ENCODE data around the gene LRRC63. TPM values are rescaled to one million over a fixed set of nuclear protein-coding genes. Genes with fewer than 3 reads are reported as not detected.
"Not testable (repeated sequence)": the region's sequence is repeated elsewhere in the genome, so short reads cannot be mapped to it uniquely, and the experiment has no call there.

The LRRC63 gene
- total RNA-seq, 1 experiment from 2014 or later = 0.82 TPM

DNA sequence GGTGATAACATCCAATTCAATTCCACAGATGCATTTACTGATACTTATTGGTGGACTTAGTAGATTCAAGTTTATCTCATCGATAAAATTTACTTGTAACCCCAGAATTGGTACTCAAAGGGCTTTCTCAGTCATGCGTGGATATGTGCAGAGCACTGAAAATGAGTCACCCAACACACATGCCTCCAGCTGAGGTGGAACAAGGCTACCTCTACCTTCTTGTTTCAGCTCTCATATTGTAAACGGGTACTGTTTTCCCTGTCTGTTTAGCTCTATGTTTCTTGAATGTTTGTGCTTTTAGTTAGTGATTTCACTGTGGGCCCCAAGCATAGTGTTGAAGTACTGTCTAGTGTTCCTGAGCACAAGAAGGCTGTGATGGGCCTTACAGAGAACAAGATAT, 1.5 kb downstream of the LRRC63 start:
- intact Hi-C loops (cut with micrococcal nuclease; ENCODE audit: unreplicated experiment) = no loop called here
- CTCF ChIA-PET = no interaction called here
- no peak for DNase-seq (ENCODE audit: low spot score)
- TF ChIP-seq, protein P1, sequence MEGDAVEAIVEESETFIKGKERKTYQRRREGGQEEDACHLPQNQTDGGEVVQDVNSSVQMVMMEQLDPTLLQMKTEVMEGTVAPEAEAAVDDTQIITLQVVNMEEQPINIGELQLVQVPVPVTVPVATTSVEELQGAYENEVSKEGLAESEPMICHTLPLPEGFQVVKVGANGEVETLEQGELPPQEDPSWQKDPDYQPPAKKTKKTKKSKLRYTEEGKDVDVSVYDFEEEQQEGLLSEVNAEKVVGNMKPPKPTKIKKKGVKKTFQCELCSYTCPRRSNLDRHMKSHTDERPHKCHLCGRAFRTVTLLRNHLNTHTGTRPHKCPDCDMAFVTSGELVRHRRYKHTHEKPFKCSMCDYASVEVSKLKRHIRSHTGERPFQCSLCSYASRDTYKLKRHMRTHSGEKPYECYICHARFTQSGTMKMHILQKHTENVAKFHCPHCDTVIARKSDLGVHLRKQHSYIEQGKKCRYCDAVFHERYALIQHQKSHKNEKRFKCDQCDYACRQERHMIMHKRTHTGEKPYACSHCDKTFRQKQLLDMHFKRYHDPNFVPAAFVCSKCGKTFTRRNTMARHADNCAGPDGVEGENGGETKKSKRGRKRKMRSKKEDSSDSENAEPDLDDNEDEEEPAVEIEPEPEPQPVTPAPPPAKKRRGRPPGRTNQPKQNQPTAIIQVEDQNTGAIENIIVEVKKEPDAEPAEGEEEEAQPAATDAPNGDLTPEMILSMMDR (conservative IDR thresholded peaks at IDR 0.05; ENCODE audit: low read depth, low read length) = no peak
- TF ChIP-seq EZH2 (IDR thresholded peaks at IDR 0.05; ENCODE audit: borderline replicate concordance, low read depth, low read length, poor library complexity, severe bottlenecking) = no peak
- no peaks in the 10 kb centered on the region for H3K27me3 ChIP-seq (replicated peaks; ENCODE audit: insufficient read depth, low read depth, low read length, poor library complexity)
- H3K4me1 ChIP-seq (ENCODE audit: insufficient read depth, low read length, poor library complexity, severe bottlenecking) = peaks cover 16% of the 10 kb centered on the region
- no peak overlapping the region for H3K4me3 ChIP-seq (ENCODE audit: low read depth, low read length, poor library complexity, severe bottlenecking)
- no peaks in the 10 kb centered on the region for H3K9me3 ChIP-seq (ENCODE audit: low read depth, low read length, poor library complexity, severe bottlenecking)
- H3K36me3 ChIP-seq (ENCODE audit: insufficient read depth, low read length, poor library complexity, severe bottlenecking) = no peaks in the 10 kb centered on the region
- no TSS peak for BruUV-seq (replicated peaks)
- POLR2A ChIA-PET (ENCODE audit: low non-redundant PET) = interaction anchor here (0.6 kb wide), 1 partner anchor 898 kb away, joined by 3 read pairs; no protein-coding TSS in a partner anchor
- H3K27ac ChIP-seq (ENCODE audit: low read depth, low read length, poor library complexity, severe bottlenecking) = no peak overlapping the region

DNA sequence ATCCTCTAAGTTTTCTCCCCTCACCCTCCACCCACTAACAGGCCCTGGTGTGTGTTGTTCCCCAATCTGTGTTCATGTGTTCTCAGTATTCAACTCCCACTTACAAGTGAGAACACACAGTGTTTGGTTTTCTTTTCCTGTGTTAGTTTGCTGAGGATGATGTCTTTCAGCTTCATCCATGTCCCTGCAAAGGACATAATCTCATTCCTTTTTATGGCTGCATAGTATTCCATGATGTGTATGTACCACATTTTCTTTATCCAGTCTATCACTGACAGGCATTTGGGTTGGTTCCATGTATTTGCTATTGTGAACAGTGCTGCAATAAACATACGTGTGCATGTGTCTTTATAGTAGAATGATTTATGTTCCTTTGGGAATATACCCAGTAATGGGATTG, 3.0 kb downstream of the LRRC63 start:
- H3K27me3 ChIP-seq (replicated peaks; ENCODE audit: insufficient read depth, low read depth, low read length, poor library complexity); intact Hi-C loops (cut with micrococcal nuclease; ENCODE audit: unreplicated experiment); CTCF ChIA-PET; H3K27ac ChIP-seq (ENCODE audit: low read depth, low read length, poor library complexity, severe bottlenecking); BruUV-seq (replicated peaks); H3K4me1 ChIP-seq (ENCODE audit: insufficient read depth, low read length, poor library complexity, severe bottlenecking); H3K36me3 ChIP-seq (ENCODE audit: insufficient read depth, low read length, poor library complexity, severe bottlenecking); POLR2A ChIA-PET (ENCODE audit: low non-redundant PET); H3K9me3 ChIP-seq (ENCODE audit: low read depth, low read length, poor library complexity, severe bottlenecking); H3K4me3 ChIP-seq (ENCODE audit: low read depth, low read length, poor library complexity, severe bottlenecking); DNase-seq (ENCODE audit: low spot score): not testable (repeated sequence)

DNA sequence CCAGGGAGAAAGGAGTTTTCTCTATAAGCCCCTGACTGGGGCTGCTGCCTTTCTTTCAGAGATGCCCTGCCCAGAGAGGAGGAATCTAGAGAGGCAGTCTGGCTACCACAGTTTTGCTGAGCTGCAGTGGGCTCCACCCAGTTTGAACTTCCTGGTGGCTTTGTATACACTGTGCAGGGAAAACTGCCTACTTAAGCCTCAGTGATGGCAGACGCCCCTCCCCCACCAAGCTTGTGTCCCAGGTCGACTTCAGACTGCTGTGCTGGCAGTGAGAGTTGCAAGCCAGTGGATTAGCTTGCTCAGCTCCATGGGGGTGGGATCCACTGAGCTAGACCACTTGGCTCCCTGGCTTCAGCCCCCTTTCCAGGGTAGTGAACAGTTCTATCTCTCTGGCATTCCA, 8.5 kb downstream of the LRRC63 start:
- H3K27ac ChIP-seq (ENCODE audit: low read depth, low read length, poor library complexity, severe bottlenecking); H3K4me1 ChIP-seq (ENCODE audit: insufficient read depth, low read length, poor library complexity, severe bottlenecking); CTCF ChIA-PET; POLR2A ChIA-PET (ENCODE audit: low non-redundant PET); H3K36me3 ChIP-seq (ENCODE audit: insufficient read depth, low read length, poor library complexity, severe bottlenecking); H3K27me3 ChIP-seq (replicated peaks; ENCODE audit: insufficient read depth, low read depth, low read length, poor library complexity); intact Hi-C loops (cut with micrococcal nuclease; ENCODE audit: unreplicated experiment); H3K4me3 ChIP-seq (ENCODE audit: low read depth, low read length, poor library complexity, severe bottlenecking); BruUV-seq (replicated peaks); H3K9me3 ChIP-seq (ENCODE audit: low read depth, low read length, poor library complexity, severe bottlenecking): not testable (repeated sequence)
- DNase-seq (ENCODE audit: low spot score) = peak; percentile 22

DNA sequence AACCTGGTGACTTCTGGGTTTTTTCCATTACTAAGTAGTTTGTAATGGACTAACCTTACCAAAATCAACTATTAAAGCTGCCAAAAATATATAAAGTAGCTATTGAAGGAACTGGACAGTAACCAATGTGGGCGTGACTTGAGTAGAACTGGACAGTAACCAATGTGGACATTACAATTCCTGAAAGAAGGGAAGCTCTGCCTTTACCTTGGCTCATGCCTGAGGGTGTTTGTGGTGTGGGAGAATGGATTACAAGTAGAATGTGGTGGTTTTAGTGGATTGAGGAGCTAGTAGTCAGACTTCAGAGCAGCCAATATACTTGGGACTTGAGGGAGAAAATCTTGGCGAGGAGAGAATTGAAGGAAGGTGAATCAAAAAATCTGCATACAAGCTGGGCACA, 17.5 kb downstream of the LRRC63 start:
- H3K27ac ChIP-seq (ENCODE audit: low read depth, low read length, poor library complexity, severe bottlenecking) = no peak overlapping the region
- intact Hi-C loops (cut with micrococcal nuclease; ENCODE audit: unreplicated experiment) = no loop called here
- TF ChIP-seq, protein P1 (conservative IDR thresholded peaks at IDR 0.05; ENCODE audit: low read depth, low read length) = no peak
- TF ChIP-seq EZH2 (IDR thresholded peaks at IDR 0.05; ENCODE audit: borderline replicate concordance, low read depth, low read length, poor library complexity, severe bottlenecking) = no peak
- DNase-seq (ENCODE audit: low spot score) = no peak
- H3K27me3 ChIP-seq (replicated peaks; ENCODE audit: insufficient read depth, low read depth, low read length, poor library complexity) = no peaks in the 10 kb centered on the region
- H3K4me1 ChIP-seq (ENCODE audit: insufficient read depth, low read length, poor library complexity, severe bottlenecking) = no peaks in the 10 kb centered on the region
- POLR2A ChIA-PET (ENCODE audit: low non-redundant PET) = no interaction called here
- CTCF ChIA-PET = no interaction called here
- BruUV-seq (replicated peaks) = no TSS peak
- H3K36me3 ChIP-seq (ENCODE audit: insufficient read depth, low read length, poor library complexity, severe bottlenecking) = no peaks in the 10 kb centered on the region
- H3K9me3 ChIP-seq (ENCODE audit: low read depth, low read length, poor library complexity, severe bottlenecking) = no peaks in the 10 kb centered on the region
- no peak overlapping the region for H3K4me3 ChIP-seq (ENCODE audit: low read depth, low read length, poor library complexity, severe bottlenecking)

Data from A673 (cell line).